Left ventricle myocardium inferior (tissue), 1 donor: ENCODE data around the gene BRCA1. TPM values are rescaled to one million over a fixed set of nuclear protein-coding genes. Genes with fewer than 3 reads are reported as not detected.

Experiments used
- DNase-seq: peaks from one replicate; pipeline ENCODE4 v3.0.0-alpha.2; 2020
- H3K27ac ChIP-seq: fragments of 200-600 bp; replicated peaks from 2 replicates; pipeline ENCODE4 v1.8.0; 2021
- H3K27me3 ChIP-seq: fragments of 200-600 bp; 2 replicates; pipeline ENCODE4 v1.8.0; 2021; ENCODE audit warnings: low read depth
- H3K36me3 ChIP-seq: fragments of 200-600 bp; 2 replicates; pipeline ENCODE4 v1.8.0; 2021
- H3K4me1 ChIP-seq: fragments of 200-600 bp; 2 replicates; pipeline ENCODE4 v1.8.0; 2021
- H3K4me3 ChIP-seq: fragments of 200-600 bp; 2 replicates; pipeline ENCODE4 v1.8.0; 2021; ENCODE audit warnings: mild to moderate bottlenecking, moderate library complexity
- H3K9me3 ChIP-seq: fragments of 200-600 bp; replicated peaks from 2 replicates; pipeline ENCODE4 v1.8.0; 2021
- intact Hi-C: fragments of 100-400 bp; cut with micrococcal nuclease; formaldehyde crosslinking; loops from one replicate; pipeline ENCODE4 v1.11.0; 2022
- long read RNA-seq: library from polyadenylated mRNA; unstranded; transcript quantifications from one replicate; pipeline ENCODE4 v2.0.0, GENCODE V29; 2021
- total RNA-seq: library from RNA; stranded (reverse); fragmentation: NEBNext Ultra II Directional; extraction: Animal tissue kit (Norgen Biotek cat#: 25700); gene quantifications from one replicate; pipeline ENCODE4 v1.2.1, GENCODE V29; 2021
- TF ChIP-seq, protein P1 (sequence below): fragments of 200-600 bp; IDR thresholded peaks from 2 replicates; pipeline ENCODE4 v1.8.0; 2021; ENCODE audit warnings: antibody characterized with exemption, mild to moderate bottlenecking, borderline replicate concordance
- donor health status: DM: no; HTN: yes; CAD: no; lungs with severe emphysema.

BRCA1 gene
- total RNA-seq: 8.1 TPM
- long read RNA-seq, full-length matches to known transcripts: 1 of 11 reads
- long read RNA-seq, partial matches to known transcripts: 3 of 11 reads
- long read RNA-seq, other reads (novel, unspliced or antisense): 7 of 11 reads

DNA sequence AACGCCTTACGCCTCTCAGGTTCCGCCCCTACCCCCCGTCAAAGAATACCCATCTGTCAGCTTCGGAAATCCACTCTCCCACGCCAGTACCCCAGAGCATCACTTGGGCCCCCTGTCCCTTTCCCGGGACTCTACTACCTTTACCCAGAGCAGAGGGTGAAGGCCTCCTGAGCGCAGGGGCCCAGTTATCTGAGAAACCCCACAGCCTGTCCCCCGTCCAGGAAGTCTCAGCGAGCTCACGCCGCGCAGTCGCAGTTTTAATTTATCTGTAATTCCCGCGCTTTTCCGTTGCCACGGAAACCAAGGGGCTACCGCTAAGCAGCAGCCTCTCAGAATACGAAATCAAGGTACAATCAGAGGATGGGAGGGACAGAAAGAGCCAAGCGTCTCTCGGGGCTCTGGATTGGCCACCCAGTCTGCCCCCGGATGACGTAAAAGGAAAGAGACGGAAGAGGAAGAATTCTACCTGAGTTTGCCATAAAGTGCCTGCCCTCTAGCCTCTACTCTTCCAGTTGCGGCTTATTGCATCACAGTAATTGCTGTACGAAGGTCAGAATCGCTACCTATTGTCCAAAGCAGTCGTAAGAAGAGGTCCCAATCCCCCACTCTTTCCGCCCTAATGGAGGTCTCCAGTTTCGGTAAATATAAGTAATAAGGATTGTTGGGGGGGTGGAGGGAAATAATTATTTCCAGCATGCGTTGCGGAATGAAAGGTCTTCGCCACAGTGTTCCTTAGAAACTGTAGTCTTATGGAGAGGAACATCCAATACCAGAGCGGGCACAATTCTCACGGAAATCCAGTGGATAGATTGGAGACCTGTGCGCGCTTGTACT, at the start of gene BRCA1:
TSS of gene BRCA1 (minus strand) at position 232 of the 834 bp plus-strand sequence. CDS start 1,268 bp downstream, outside the sequence.
- Histone ChIP-seq H3K9me3 (no peaks in the 10 kb centered on the region), H3K27me3 (no peaks in the 10 kb centered on the region), H3K4me1 (peaks cover 38% of the 10 kb centered on the region), H3K4me3 (peak within 1 kb of the TSS; percentile 77), H3K27ac (peak within 1 kb of the TSS; percentile 80), H3K36me3 (no peaks in the 10 kb centered on the region)
- TF ChIP-seq, protein P1, sequence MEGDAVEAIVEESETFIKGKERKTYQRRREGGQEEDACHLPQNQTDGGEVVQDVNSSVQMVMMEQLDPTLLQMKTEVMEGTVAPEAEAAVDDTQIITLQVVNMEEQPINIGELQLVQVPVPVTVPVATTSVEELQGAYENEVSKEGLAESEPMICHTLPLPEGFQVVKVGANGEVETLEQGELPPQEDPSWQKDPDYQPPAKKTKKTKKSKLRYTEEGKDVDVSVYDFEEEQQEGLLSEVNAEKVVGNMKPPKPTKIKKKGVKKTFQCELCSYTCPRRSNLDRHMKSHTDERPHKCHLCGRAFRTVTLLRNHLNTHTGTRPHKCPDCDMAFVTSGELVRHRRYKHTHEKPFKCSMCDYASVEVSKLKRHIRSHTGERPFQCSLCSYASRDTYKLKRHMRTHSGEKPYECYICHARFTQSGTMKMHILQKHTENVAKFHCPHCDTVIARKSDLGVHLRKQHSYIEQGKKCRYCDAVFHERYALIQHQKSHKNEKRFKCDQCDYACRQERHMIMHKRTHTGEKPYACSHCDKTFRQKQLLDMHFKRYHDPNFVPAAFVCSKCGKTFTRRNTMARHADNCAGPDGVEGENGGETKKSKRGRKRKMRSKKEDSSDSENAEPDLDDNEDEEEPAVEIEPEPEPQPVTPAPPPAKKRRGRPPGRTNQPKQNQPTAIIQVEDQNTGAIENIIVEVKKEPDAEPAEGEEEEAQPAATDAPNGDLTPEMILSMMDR: no peak
- intact Hi-C loops: no loop called here
- DNase-seq: peak; percentile 85

DNA sequence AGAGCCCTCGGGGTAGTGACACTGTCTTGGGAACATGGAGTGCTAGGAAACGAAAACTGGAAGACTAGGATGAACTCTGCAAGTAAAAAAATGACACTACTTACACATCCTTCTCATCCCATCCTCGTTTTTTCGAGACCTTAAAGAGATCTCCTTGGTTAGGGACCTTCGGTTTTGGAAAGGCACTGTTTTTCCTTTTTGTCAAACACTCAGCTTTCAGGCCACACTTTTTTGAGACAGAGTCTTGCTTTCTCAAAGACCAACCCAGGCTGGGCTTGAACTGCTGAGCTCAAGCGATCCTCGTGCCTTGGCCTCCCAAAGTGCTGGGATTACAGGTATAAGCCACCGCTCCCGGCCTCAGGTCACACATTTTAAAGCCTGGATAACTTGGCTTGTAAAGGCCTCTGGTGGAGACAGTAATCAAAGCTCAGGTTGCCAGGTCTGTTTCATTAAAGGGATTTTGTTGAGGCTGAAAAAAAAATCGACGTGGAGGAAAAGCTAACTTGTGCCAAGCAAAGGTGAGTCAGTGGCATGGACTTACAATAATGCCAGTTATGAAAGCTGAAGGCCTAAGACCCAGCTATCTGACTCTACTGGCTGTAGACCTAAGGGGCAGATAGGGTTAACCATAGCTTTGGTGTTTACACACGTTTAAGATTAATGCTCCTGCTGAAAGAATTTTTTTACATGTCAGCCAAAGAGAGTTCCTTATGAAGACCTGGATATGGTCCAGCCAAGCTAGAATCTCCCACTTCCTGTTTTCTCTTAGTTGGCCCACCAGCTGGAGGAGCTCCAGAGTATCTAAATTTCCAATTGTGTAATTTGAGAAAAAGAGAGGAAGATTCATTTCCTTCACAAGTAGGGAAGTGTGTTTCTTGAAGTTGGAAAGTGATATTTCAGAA, 46.7 kb upstream of the BRCA1 start:
- Histone ChIP-seq H3K36me3 (peaks cover 6% of the 10 kb centered on the region), H3K4me3 (peak overlapping the region; percentile 74), H3K4me1 (peaks cover 73% of the 10 kb centered on the region), H3K9me3 (no peaks in the 10 kb centered on the region), H3K27me3 (no peaks in the 10 kb centered on the region), H3K27ac (peak overlapping the region; percentile 93)
- TF ChIP-seq, protein P1: peak; percentile 31
- DNase-seq: no peak
- intact Hi-C loops: no loop called here

DNA sequence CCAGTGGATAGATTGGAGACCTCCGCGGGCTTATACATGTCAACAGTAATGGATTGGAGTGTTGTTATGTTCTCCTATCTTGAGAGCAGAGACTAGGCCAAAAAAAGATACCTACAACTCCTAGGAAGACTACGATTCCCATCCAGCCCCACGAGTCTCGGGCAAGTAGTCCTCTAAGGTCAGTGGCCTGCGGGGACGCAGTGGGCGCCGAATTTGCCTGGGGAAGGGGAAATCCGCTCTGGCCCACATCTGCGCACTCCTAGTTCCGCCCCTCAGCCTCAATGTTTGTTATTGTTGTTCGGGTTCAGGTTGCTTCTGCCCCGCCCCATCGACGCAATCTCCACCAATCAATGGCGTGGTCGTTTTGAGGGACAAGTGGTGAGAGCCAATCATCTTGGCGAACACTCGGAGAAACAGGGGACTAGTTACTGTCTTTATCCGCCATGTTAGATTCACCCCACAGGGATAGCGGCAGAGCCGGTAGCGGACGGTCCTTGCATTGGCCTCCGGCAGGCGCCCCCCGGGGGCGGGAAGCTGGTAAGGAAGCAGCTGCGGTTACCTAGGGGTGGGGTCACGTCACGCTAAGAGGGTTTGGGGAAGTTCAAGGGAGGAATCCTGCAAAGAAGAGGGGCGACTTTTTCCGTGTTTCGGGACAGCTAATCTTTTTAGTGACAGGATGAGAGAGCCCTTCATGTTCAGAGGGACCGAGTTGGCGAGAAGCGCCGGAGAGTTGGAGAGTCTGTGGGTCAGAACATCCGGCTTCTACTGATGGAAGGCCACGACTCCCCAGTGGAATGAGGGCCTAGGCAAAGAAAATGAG, 45.8 kb upstream of the BRCA1 start, which contains the start of gene NBR1:
TSS of gene NBR1 (plus strand) at position 449 of the 820 bp plus-strand sequence. CDS start 4,586 bp downstream, outside the sequence.
- Histone ChIP-seq H3K4me1 (peaks cover 65% of the 10 kb centered on the region), H3K27ac (peak within 1 kb of the TSS; percentile 93), H3K36me3 (peaks cover 4% of the 10 kb centered on the region), H3K4me3 (peak within 1 kb of the TSS; percentile 74), H3K27me3 (no peaks in the 10 kb centered on the region), H3K9me3 (no peaks in the 10 kb centered on the region)
- TF ChIP-seq, protein P1: peak; percentile 44
- intact Hi-C loops: no loop called here
- peak; percentile 94 for DNase-seq

DNA sequence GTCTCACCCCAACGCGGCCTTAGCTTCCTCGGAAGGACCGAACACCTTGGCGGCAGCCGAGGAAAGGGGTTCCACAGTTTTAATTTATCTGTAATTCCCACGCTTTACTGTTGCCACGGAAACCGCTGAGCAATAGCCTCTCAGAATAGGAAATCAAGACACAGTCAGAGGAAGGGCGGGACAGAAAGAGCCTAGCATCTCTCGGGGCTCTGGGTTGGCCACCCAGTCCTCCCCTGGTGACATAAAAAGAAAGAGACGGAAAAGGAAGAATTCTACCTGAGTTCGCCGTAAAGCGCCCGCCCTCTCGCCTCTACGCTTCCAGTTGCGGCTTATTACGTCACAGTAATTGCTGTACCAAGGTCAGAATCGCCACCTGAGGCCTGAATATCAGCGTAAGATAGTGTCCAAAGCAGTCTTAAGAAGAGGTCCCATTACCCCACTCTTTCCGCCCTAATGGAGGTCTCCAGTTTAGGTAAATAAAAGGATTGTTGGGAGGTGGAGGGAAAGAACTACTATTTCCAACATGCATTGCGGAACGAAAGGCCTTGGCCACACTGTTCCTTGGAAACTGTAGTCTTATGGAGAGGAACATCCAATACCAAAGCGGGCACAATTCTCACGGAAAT, 45.1 kb upstream of the BRCA1 start:
- H3K27ac ChIP-seq: peak overlapping the region; percentile 93
- TF ChIP-seq, protein P1: no peak
- peak overlapping the region; percentile 74 for H3K4me3 ChIP-seq
- H3K4me1 ChIP-seq: peaks cover 58% of the 10 kb centered on the region
- H3K27me3 ChIP-seq: no peaks in the 10 kb centered on the region
- peak; percentile 86 for DNase-seq
- intact Hi-C loops: no loop called here
- no peaks in the 10 kb centered on the region for H3K9me3 ChIP-seq
- H3K36me3 ChIP-seq: no peaks in the 10 kb centered on the region
